Progenitor cell of endocrine pancreas (in vitro differentiated cells): ENCODE data around the gene NR2F1. TPM values are rescaled to one million over a fixed set of nuclear protein-coding genes. Genes with fewer than 3 reads are reported as not detected.
A peak's percentile ranks its signal among the peaks of the same experiment; 100 is the strongest.

ENCODE experiments used
- DNase-seq: peaks from one replicate; pipeline ENCODE4 v3.0.0; 2021; ENCODE audit warnings: low spot score; ENCODE audit not compliant: unreplicated experiment
- H3K27ac Mint-ChIP-seq: 2 replicates; pipeline ENCODE4 v1.8.0; 2021; ENCODE audit warnings: mild to moderate bottlenecking, moderate library complexity, mixed read lengths
- H3K27me3 Mint-ChIP-seq: 2 replicates; pipeline ENCODE4 v1.8.0; 2021; ENCODE audit warnings: mixed read lengths
- H3K36me3 Mint-ChIP-seq: 2 replicates; pipeline ENCODE4 v1.8.0; 2022; ENCODE audit warnings: mixed read lengths; ENCODE audit not compliant: insufficient read depth
- H3K4me1 Mint-ChIP-seq: 2 replicates; pipeline ENCODE4 v1.8.0; 2021; ENCODE audit warnings: low read depth, mixed read lengths
- H3K4me3 Mint-ChIP-seq: 2 replicates; pipeline ENCODE4 v1.8.0; 2021; ENCODE audit warnings: low read depth, mild to moderate bottlenecking, moderate library complexity, mixed read lengths
- H3K9me3 Mint-ChIP-seq: 2 replicates; pipeline ENCODE4 v1.8.0; 2021; ENCODE audit warnings: low read depth, mixed read lengths
- CTCF ChIP-seq: fragments of 200-600 bp; sonication (generic); IDR thresholded peaks from one replicate; pipeline ENCODE4 v1.5.0; 2021; ENCODE audit warnings: antibody characterized with exemption, mild to moderate bottlenecking; ENCODE audit not compliant: unreplicated experiment
- total RNA-seq: library from RNA; stranded (reverse); gene quantifications from 2 replicates; pipeline ENCODE4 v1.2.1, GENCODE V29; 2021

The NR2F1 gene
- total RNA-seq, 1 donor from 2014 or later = 34.8 TPM

- Mint-ChIP-seq H3K27me3 (peaks cover 63% of the 10 kb centered on the region), H3K27ac (peak overlapping the region; percentile 76), H3K4me3 (peak overlapping the region; percentile 90), H3K36me3 (peaks cover 25% of the 10 kb centered on the region), H3K9me3 (no peaks in the 10 kb centered on the region), H3K4me1 (peaks cover 20% of the 10 kb centered on the region)
- DNase-seq = no peak
- no peak for TF ChIP-seq CTCF
These were observed 4.8 kb downstream of the NR2F1 start for GRCh38 chr5:93587597-93588351.

- Mint-ChIP-seq H3K27ac (peak overlapping the region; percentile 77), H3K27me3 (peaks cover 71% of the 10 kb centered on the region), H3K36me3 (peaks cover 31% of the 10 kb centered on the region), H3K4me3 (peak overlapping the region; percentile 90), H3K4me1 (peaks cover 20% of the 10 kb centered on the region), H3K9me3 (no peaks in the 10 kb centered on the region)
- no peak for TF ChIP-seq CTCF
- no peak for DNase-seq
These were observed 5.5 kb downstream of the NR2F1 start for GRCh38 chr5:93588352-93589151.

- H3K36me3 Mint-ChIP-seq = peaks cover 37% of the 10 kb centered on the region
- TF ChIP-seq CTCF = no peak
- H3K4me3 Mint-ChIP-seq = peak overlapping the region; percentile 74
- peaks cover 20% of the 10 kb centered on the region for H3K4me1 Mint-ChIP-seq
- peaks cover 78% of the 10 kb centered on the region for H3K27me3 Mint-ChIP-seq
- no peak overlapping the region for H3K27ac Mint-ChIP-seq
- no peaks in the 10 kb centered on the region for H3K9me3 Mint-ChIP-seq
- no peak for DNase-seq
These were observed 6.3 kb downstream of the NR2F1 start for GRCh38 chr5:93589152-93589828.

- H3K9me3 Mint-ChIP-seq = no peaks in the 10 kb centered on the region
- DNase-seq = no peak
- H3K27ac Mint-ChIP-seq = no peak overlapping the region
- TF ChIP-seq CTCF = no peak
- H3K27me3 Mint-ChIP-seq = peaks cover 83% of the 10 kb centered on the region
- H3K4me3 Mint-ChIP-seq = no peak overlapping the region
- peaks cover 20% of the 10 kb centered on the region for H3K4me1 Mint-ChIP-seq
- peaks cover 39% of the 10 kb centered on the region for H3K36me3 Mint-ChIP-seq
These were observed 6.8 kb downstream of the NR2F1 start for GRCh38 chr5:93589829-93590215.

GRCh38 chr5:93590493-93590892 lies 7.5 kb downstream of the NR2F1 start:
- H3K36me3 Mint-ChIP-seq = peaks cover 41% of the 10 kb centered on the region
- no peak for TF ChIP-seq CTCF
- no peak overlapping the region for H3K27ac Mint-ChIP-seq
- peaks cover 90% of the 10 kb centered on the region for H3K27me3 Mint-ChIP-seq
- peaks cover 20% of the 10 kb centered on the region for H3K4me1 Mint-ChIP-seq
- no peaks in the 10 kb centered on the region for H3K9me3 Mint-ChIP-seq
- H3K4me3 Mint-ChIP-seq = no peak overlapping the region
- no peak for DNase-seq
